Mesendoderm (in vitro differentiated cells): Measurements from ENCODE around the gene LDLRAD4.

ENCODE experiments used
- DNase-seq: peaks from one replicate; pipeline ENCODE4 v3.0.0; 2013
- H2AK5ac ChIP-seq: 2 replicates; pipeline ENCODE4 v1.6.1; 2013; ENCODE audit warnings: low read length, inconsistent platforms
- H2BK120ac ChIP-seq: 2 replicates; pipeline ENCODE4 v1.6.1; 2013; ENCODE audit warnings: low read depth, mild to moderate bottlenecking, low read length, moderate library complexity, mixed read lengths
- H2BK15ac ChIP-seq: replicated peaks from 2 replicates; pipeline ENCODE4 v1.6.1; 2013; ENCODE audit warnings: low read depth, mild to moderate bottlenecking, moderate library complexity
- H2BK5ac ChIP-seq: 2 replicates; pipeline ENCODE4 v1.6.1; 2013; ENCODE audit warnings: low read length, inconsistent platforms
- H3K18ac ChIP-seq: 2 replicates; pipeline ENCODE4 v1.6.1; 2013; ENCODE audit warnings: mild to moderate bottlenecking, low read length, mixed read lengths
- H3K23ac ChIP-seq: one replicate; pipeline ENCODE4 v1.6.1; 2013; ENCODE audit warnings: low read length
- H3K27ac ChIP-seq: 2 replicates; pipeline ENCODE4 v1.5.1; 2013; ENCODE audit warnings: low read depth, mild to moderate bottlenecking, inconsistent platforms, low read length, moderate library complexity
- H3K27me3 ChIP-seq: 2 replicates; pipeline ENCODE4 v1.6.1; 2013; ENCODE audit warnings: low read length, control low read depth, mild to moderate bottlenecking, inconsistent platforms; ENCODE audit not compliant: insufficient read depth, poor library complexity
- H3K36me3 ChIP-seq: 2 replicates; pipeline ENCODE4 v1.6.1; 2013; ENCODE audit warnings: low read length, inconsistent platforms; ENCODE audit not compliant: control insufficient read depth, insufficient read depth
- H3K4ac ChIP-seq: one replicate; pipeline ENCODE4 v1.6.1; 2013; ENCODE audit warnings: low read depth, mild to moderate bottlenecking, low read length, moderate library complexity
- H3K4me1 ChIP-seq: 2 replicates; pipeline ENCODE4 v1.6.1; 2013; ENCODE audit warnings: low read depth, low read length, inconsistent platforms; ENCODE audit not compliant: control insufficient read depth
- H3K4me2 ChIP-seq: 2 replicates; pipeline ENCODE4 v1.6.1; 2013; ENCODE audit warnings: low read length
- H3K4me3 ChIP-seq: 2 replicates; pipeline ENCODE4 v1.5.1; 2013; ENCODE audit warnings: mild to moderate bottlenecking, low read length
- H3K56ac ChIP-seq: one replicate; pipeline ENCODE4 v1.6.1; 2013; ENCODE audit warnings: low read length
- H3K79me1 ChIP-seq: 2 replicates; pipeline ENCODE4 v1.6.1; 2013; ENCODE audit warnings: low read length, inconsistent platforms
- H3K79me2 ChIP-seq: 2 replicates; pipeline ENCODE4 v1.6.1; 2013; ENCODE audit warnings: mild to moderate bottlenecking, low read length; ENCODE audit not compliant: control insufficient read depth, insufficient read depth
- H3K9ac ChIP-seq: 2 replicates; pipeline ENCODE4 v1.6.1; 2013; ENCODE audit warnings: low read length, inconsistent platforms
- H4K5ac ChIP-seq: one replicate; pipeline ENCODE4 v1.6.1; 2013; ENCODE audit warnings: low read length
- H4K8ac ChIP-seq: one replicate; pipeline ENCODE4 v1.6.1; 2013; ENCODE audit warnings: low read depth, mild to moderate bottlenecking, control low read depth, low read length, moderate library complexity
- WGBS: extraction: QIAGEN DNeasy Blood & Tissue Kit; methylation state at CpG from one replicate; pipeline ENCODE4 v1.1.7; 2013; ENCODE audit warnings: low lambda C conversion rate, missing lambda C conversion rate; ENCODE audit not compliant: insufficient coverage; ENCODE audit errors: extremely low coverage; 5-methylcytosine and 5-hydroxymethylcytosine counted together

The LDLRAD4 gene

DNA sequence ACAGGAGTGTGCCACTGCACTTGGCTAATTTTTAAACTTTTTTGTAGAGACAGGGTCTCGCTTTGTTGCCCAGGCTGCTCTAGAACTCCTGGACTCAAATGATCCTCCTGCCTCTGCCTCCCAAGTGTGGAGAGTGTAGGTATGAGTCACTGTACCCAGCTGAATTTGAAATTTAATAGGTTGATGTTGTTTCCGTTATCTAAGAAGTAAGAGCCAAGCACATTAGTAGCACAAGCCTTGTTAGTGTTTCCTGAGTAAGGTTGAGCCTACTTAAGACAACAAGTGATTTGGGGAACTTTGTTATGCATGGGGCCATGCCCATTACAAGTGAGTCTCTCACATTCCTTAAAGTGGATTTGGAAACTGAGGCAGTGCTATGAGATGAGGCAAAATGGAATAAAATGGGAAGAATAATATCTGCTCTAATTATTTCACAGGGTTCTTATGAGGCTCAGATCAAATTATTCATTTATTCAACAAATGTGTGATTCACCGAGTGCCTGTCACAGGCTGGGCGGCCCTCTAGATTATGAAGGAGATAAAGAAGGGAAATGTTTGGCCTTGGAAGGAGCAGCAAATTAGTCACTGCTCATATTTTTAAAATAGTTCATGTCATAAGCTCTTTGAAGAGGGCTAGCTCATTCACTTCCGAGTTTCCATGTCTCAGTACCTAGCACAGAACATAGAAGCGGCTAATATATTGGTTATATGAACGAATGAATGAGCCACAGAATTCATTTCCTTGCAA lies 217.2 kb downstream of the LDLRAD4 start:
- no peaks in the 10 kb centered on the region for H3K36me3 ChIP-seq
- H3K27ac ChIP-seq, result no peak overlapping the region
- no peak overlapping the region for H4K5ac ChIP-seq
- H3K23ac ChIP-seq, result no peak overlapping the region
- no peak overlapping the region for H3K18ac ChIP-seq
- no peaks in the 10 kb centered on the region for H3K4me1 ChIP-seq
- H2BK120ac ChIP-seq, result no peak overlapping the region
- no peak for DNase-seq
- H3K9ac ChIP-seq, result no peak overlapping the region
- no peak overlapping the region for H2AK5ac ChIP-seq
- no peaks in the 10 kb centered on the region for H3K27me3 ChIP-seq
- H3K79me2 ChIP-seq, result no peaks in the 10 kb centered on the region
- H3K4me3 ChIP-seq, result no peak overlapping the region
- no peaks in the 10 kb centered on the region for H3K79me1 ChIP-seq
- no peak overlapping the region for H2BK5ac ChIP-seq
- H4K8ac ChIP-seq, result no peak overlapping the region
- no peak overlapping the region for H2BK15ac ChIP-seq
- H3K56ac ChIP-seq, result no peak overlapping the region
- no CpG with 5 or more reads among the region's 7 CpGs for WGBS
- no peak overlapping the region for H3K4me2 ChIP-seq
- no peak overlapping the region for H3K4ac ChIP-seq

DNA sequence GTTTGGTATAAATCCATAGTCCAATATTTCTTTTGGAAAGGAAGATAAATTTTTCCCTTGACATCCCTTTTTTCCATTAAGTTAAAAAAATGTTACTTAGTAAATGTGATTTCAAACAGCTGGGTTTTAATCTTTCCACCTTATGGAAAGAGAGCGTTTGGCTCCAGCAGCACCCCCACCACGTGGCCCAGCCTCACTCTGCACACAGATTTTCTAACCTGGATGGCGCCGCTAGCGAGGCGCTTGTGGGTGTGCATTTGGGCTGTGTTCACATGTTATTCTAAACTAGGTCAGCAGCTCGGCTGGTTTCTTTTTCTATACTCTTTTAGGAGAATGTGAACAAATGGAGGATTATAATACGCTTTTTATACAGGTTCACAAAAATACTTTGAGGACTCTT lies 218.0 kb downstream of the LDLRAD4 start:
- no CpG with 5 or more reads among the region's 8 CpGs for WGBS
- Histone ChIP-seq H2BK15ac (no peak overlapping the region), H3K4ac (no peak overlapping the region), H3K23ac (no peak overlapping the region), H2BK120ac (no peak overlapping the region), H3K79me2 (no peaks in the 10 kb centered on the region), H3K56ac (no peak overlapping the region), H3K36me3 (no peaks in the 10 kb centered on the region), H2BK5ac (no peak overlapping the region), H3K9ac (no peak overlapping the region), H3K27ac (no peak overlapping the region), H3K4me1 (no peaks in the 10 kb centered on the region), H3K18ac (no peak overlapping the region), H2AK5ac (no peak overlapping the region), H4K5ac (no peak overlapping the region), H3K79me1 (no peaks in the 10 kb centered on the region), H3K4me2 (no peak overlapping the region), H3K4me3 (no peak overlapping the region), H4K8ac (no peak overlapping the region), H3K27me3 (no peaks in the 10 kb centered on the region)
- no peak for DNase-seq

DNA sequence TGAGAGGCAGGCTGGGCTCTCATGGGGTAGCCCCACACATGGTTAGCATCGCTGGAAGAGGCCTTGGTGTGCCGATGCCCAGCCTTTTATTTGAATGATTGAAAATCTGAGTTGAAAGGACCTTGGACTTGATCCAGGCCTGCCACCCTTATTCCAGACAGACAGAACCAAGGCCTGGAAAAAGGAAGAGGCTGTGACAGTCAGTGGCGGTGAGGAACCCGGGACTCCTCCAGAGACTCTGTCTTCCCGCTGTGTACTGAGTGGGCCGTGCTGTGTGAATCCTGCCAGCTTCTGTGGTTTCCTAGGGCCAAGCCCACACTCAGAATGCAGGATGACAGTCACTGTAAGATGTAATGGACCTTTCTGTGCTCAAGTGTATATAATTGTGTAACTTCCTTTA lies 218.5 kb downstream of the LDLRAD4 start:
- H3K27ac ChIP-seq, result no peak overlapping the region
- H3K79me1 ChIP-seq, result no peaks in the 10 kb centered on the region
- H3K23ac ChIP-seq, result no peak overlapping the region
- no peak overlapping the region for H3K18ac ChIP-seq
- no peaks in the 10 kb centered on the region for H3K79me2 ChIP-seq
- H3K4me2 ChIP-seq, result no peak overlapping the region
- no peak overlapping the region for H3K4me3 ChIP-seq
- H3K27me3 ChIP-seq, result no peaks in the 10 kb centered on the region
- H2BK15ac ChIP-seq, result no peak overlapping the region
- H2BK5ac ChIP-seq, result no peak overlapping the region
- H4K8ac ChIP-seq, result no peak overlapping the region
- no CpG with 5 or more reads among the region's 6 CpGs for WGBS
- H4K5ac ChIP-seq, result no peak overlapping the region
- H2AK5ac ChIP-seq, result no peak overlapping the region
- H3K4me1 ChIP-seq, result no peaks in the 10 kb centered on the region
- no peak overlapping the region for H2BK120ac ChIP-seq
- no peak overlapping the region for H3K56ac ChIP-seq
- H3K4ac ChIP-seq, result no peak overlapping the region
- H3K9ac ChIP-seq, result no peak overlapping the region
- H3K36me3 ChIP-seq, result no peaks in the 10 kb centered on the region
- DNase-seq, result no peak

DNA sequence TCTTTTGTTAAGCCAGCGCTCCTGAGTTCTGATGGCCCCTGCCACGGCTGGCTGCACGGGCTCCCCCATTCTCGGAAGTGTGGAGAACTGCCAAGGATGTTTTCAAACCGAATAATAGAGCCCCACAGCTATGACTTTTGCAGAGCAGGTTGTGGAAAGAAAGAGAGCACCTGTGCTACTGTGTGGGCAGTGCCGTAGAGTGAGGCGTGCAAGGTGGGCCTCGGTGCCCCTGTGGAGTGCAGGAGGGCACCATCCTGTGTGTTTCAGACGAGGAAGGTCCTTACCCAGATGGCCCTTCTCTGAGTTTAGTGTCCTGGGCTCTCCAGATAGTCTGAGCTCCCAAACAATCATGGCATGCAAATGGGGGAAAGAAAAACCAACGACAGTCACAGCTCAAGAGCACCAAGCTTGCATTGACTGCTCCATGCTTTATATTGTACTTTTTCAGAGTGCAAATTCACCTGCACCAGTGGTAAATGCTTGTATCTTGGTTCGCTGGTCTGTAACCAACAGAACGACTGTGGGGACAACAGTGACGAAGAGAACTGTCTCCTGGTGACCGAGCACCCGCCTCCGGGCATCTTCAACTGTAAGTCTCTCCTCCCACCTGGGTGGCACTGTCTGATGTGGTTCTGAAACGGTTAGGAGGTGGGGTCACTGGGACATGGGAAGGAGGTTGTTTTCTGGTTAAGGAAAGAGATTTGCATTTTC lies 219.4 kb downstream of the LDLRAD4 start:
- Histone ChIP-seq H3K36me3 (no peaks in the 10 kb centered on the region), H2AK5ac (no peak overlapping the region), H3K4me2 (no peak overlapping the region), H3K27ac (no peak overlapping the region), H4K5ac (no peak overlapping the region), H2BK5ac (no peak overlapping the region), H3K23ac (no peak overlapping the region), H3K56ac (no peak overlapping the region), H3K4me1 (no peaks in the 10 kb centered on the region), H3K27me3 (no peaks in the 10 kb centered on the region), H2BK15ac (no peak overlapping the region), H2BK120ac (no peak overlapping the region), H3K4me3 (no peak overlapping the region), H3K9ac (no peak overlapping the region), H3K18ac (no peak overlapping the region), H3K79me2 (no peaks in the 10 kb centered on the region), H4K8ac (no peak overlapping the region), H3K79me1 (no peaks in the 10 kb centered on the region), H3K4ac (no peak overlapping the region)
- DNase-seq, result no peak
- no CpG with 5 or more reads among the region's 17 CpGs for WGBS

DNA sequence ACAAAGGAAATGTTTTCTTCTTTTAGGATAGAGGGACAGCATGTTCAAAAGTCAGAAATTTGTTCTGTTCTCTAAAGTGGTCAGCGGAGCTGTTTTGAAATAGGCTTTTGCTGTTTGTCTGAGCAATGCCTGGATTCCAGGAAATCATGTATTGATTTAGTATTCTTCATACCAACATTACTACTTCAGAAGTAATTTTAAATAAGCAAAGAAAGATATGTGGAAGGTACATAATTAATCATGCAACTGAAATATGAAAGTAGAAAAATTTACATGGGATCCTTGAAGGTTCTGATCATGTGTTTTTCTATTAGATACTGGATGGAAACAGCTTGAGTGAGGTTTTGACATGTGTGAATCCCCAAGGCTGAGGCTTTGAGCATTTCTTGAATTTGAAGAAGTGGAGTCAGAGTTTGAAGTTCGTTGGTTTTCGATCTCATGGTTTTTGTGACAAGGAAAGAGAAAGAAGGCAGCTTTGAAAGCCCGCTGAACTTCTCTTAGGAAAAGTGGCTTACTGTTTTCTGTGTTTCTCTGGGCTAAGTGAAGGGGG lies 220.0 kb downstream of the LDLRAD4 start:
- Histone ChIP-seq H3K36me3 (no peaks in the 10 kb centered on the region), H3K4me1 (no peaks in the 10 kb centered on the region), H2BK15ac (no peak overlapping the region), H3K4me3 (no peak overlapping the region), H3K56ac (no peak overlapping the region), H3K27ac (no peak overlapping the region), H2AK5ac (no peak overlapping the region), H4K8ac (no peak overlapping the region), H2BK5ac (no peak overlapping the region), H2BK120ac (no peak overlapping the region), H3K23ac (no peak overlapping the region), H3K4ac (no peak overlapping the region), H3K27me3 (no peaks in the 10 kb centered on the region), H4K5ac (no peak overlapping the region), H3K79me2 (no peaks in the 10 kb centered on the region), H3K79me1 (no peaks in the 10 kb centered on the region), H3K9ac (no peak overlapping the region), H3K18ac (no peak overlapping the region), H3K4me2 (no peak overlapping the region)
- DNase-seq, result no peak
- WGBS, result no CpG with 5 or more reads among the region's 4 CpGs
